C4-2B (cell line): ENCODE measurements around the gene CHMP4A.

Experiments
- H3K27ac ChIP-seq: fragments of 450-650 bp; 2 replicates; pipeline ENCODE4 v1.5.1; 2017
- ZFX ChIP-seq: fragments of 450-650 bp; IDR thresholded peaks from 2 replicates; pipeline ENCODE4 v1.6.1; 2017
- TF ChIP-seq, protein P1 (sequence below): fragments of 450-650 bp; conservative IDR thresholded peaks from 2 replicates; pipeline ENCODE4 v1.5.1; 2017; ENCODE audit warnings: mild to moderate bottlenecking

Gene CHMP4A

DNA sequence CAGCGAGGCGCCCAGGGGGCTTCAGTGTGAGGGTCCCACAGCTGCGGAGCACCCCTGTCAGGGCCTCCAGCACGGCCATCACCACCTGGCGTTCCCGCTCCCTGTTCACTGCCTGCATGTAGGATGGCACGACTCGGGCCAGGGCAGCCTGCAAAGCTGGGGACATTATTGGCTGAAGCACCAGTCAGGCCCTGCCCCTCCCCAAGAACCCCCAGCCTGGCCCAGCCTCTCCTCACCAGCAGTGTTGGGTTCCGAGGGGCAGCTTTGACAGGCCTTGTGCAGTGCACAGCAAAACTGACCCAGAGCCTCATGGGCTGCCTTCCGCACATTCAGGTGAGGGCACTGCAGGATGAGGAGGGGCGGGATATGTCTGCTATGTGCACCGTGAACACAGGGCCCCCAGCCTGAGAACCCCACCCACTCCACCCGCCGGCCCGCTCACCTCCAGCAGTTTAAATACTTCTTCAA lies 30.2 kb downstream of the CHMP4A start:
- TF ChIP-seq ZFX: no peak
- TF ChIP-seq, protein P1, sequence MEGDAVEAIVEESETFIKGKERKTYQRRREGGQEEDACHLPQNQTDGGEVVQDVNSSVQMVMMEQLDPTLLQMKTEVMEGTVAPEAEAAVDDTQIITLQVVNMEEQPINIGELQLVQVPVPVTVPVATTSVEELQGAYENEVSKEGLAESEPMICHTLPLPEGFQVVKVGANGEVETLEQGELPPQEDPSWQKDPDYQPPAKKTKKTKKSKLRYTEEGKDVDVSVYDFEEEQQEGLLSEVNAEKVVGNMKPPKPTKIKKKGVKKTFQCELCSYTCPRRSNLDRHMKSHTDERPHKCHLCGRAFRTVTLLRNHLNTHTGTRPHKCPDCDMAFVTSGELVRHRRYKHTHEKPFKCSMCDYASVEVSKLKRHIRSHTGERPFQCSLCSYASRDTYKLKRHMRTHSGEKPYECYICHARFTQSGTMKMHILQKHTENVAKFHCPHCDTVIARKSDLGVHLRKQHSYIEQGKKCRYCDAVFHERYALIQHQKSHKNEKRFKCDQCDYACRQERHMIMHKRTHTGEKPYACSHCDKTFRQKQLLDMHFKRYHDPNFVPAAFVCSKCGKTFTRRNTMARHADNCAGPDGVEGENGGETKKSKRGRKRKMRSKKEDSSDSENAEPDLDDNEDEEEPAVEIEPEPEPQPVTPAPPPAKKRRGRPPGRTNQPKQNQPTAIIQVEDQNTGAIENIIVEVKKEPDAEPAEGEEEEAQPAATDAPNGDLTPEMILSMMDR: no peak
- H3K27ac ChIP-seq: no peak overlapping the region

DNA sequence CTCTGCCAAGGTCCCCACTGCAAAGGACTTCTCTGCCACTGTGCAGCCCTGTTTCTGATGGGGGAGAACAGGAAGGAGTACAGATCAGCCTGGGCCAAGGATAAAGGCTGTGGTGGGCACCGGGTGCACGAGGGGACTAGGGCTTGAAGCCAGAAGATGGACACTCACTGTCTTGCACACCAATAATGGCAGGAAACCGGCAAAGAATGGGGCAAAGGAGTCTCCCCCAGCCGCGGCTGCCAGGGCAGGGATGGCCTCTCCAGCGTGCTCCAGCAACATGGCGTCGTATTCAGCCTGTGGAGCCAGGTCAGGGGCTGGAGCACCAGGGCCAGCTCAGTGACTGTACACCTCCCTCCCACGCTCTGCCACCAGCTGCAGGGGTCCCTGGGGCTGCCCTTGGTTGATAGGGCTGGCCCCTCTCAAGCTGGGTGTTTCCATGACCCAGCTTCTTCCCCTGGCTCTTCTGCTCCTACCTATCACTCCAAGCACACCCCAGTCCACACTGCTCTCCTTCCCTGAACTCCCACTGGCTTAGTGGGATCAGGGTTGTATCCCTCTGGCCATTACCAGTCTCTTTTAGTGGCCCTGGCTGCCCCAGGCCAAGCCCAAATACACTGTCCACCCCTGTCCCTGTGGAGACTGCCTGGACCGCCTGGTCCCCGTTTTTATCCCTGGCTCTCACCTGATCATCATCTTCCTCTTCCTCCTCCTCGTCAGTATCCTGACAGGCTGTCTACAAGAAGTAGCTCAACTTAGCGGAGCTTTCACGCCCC lies 31.0 kb downstream of the CHMP4A start:
- TF ChIP-seq, protein P1: no peak
- TF ChIP-seq ZFX: no peak
- no peak overlapping the region for H3K27ac ChIP-seq

DNA sequence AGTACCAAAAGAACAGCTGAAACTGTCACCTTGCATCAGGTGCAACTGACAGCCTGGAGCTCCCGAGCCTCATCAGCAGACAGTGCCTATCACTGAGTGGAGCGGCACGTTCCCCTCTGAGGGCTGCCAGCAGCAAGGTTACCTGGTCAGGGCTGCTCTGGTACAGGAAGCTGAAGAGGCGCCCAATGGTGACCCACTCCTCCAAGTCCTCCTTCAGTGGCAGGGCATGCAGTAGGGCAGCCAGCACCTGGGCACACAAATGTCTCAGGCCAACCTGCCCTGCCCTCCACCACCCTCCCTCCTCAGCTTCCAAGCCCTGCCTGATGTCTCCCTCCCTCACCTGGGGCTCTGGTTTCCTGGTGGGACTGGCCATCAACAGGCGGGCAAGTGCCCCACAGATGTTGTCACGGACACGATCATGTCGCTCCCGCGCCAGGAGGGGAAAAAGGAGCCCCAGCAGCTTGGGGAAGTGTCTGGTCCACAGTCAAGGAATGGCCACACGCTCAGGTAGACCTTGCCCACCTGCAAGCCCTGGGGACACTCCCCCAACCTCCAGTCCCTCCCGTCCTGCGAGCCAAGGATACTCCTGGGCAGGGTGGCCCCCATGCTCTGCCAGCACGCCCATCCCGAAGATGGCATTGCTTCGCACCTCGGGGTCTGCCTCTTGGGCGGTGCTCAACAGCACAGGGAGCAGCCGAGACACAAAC lies 31.8 kb downstream of the CHMP4A start:
- TF ChIP-seq, protein P1: no peak
- no peak for TF ChIP-seq ZFX
- H3K27ac ChIP-seq: no peak overlapping the region

DNA sequence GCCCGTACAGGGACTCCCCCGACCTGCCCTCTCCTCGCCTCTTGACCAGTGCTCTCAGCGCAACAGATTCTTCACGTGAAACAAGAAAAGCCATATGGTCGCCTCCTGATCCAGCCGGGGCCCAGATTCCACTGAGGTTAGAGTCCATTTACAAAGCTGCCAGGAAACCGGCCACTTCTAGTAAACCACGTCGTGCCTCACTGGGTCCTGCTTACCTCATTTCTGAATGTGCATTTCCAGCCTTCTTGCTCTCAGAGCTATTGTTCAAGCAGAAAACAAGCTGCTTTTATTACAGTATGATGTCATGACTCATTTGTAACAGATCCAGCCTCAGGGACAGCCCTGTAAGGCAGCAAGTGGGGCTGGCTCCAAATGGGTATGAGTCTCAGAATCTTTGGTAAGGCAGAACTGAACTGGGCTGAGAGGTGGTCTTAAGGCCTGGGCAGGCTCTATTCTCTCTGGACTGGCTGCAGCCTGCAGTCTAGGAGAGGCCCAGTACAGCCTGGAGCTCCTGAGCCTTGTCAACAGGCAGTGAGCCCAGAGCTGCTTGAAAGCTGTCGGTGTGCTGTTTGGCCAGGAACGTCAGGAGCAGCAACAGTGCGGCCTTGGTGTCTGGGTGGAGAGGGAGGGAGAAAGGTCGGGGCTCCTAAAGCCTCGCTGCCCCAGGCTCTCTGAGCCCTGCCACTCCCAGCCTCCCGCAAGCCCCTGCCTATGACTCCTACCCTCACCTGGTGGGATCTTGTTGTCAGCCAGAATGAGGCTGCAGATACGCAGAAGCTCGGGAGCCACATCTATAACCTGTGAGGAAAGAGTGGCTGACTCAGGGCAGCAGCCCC lies 33.1 kb downstream of the CHMP4A start:
- no peak overlapping the region for H3K27ac ChIP-seq

DNA sequence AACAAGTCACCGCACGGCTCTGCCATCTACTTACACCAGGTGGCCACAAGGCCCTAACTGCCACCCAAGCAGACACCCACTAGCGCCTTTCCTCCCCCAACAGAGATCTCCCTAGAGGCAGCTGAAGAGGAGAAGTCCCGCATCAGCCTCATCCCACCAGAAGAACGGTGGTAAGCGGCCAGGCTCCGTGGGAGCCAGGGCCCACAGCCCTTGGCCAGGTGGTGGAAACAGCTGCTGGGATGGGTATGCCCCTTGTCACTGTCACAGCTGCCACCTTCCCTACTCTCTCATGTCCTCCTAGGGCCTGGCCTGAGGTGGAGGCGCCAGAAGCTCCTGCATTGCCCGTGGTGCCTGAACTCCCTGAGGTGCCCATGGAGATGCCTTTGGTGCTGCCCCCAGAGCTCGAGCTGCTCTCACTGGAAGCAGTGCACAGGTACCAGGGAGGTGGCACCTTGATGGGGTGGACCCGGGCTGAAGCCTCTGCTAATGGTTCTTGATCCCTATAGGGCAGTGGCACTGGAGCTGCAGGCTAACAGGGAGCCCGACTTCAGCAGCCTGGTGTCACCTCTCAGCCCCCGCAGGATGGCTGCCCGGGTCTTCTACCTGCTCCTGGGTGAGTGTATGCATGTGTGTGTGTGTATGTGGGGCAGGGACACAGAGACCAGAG lies 33.9 kb downstream of the CHMP4A start:
- TF ChIP-seq, protein P1: no peak
- TF ChIP-seq ZFX: no peak
- H3K27ac ChIP-seq: no peak overlapping the region

More for the DNA sequence above, 33.1 kb downstream of the CHMP4A start:
- TF ChIP-seq, protein P1: no peak
- TF ChIP-seq ZFX: no peak

DNA sequence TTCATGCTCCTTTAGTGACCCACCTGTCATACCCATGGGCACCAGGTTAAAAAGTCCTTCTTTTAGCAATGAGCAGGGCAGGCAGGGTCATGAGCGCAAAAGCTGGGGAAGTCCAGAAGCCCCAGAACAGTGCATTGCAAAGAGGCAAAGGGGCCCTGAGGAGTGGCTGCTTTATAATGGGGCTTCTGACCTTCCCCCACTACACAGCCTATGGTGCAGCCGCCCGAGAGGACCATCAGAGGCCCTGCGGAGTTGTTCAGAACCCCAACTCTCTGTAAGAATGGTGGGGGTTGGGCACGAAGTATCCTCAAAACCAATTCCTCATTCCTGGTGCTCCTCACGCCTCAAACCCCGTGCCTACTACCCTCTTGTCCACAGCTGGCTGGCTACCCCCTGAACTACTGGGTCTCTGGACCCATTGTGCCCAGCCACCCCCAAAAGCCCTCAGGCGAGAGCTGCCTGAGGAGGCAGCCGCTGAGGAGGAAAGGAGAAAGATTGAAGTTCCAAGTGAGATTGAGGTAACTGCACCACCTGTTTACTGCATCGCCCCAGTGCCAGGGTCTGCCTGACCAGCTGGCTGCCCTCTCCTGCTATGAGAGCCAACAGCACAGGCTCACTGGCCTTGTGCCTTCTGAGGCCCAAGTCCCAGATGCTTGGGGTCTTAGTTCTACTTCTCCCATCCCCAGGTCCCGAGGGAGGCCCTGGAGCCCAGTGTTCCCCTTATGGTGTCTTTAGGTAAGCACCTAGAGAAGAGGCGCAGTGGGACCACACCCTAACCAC lies 34.7 kb downstream of the CHMP4A start:
- TF ChIP-seq ZFX: no peak
- TF ChIP-seq, protein P1: no peak
- no peak overlapping the region for H3K27ac ChIP-seq
